Esophagus (tissue), 2 donors: Measurements from ENCODE around the gene INPP5F. TPM values are rescaled to one million over a fixed set of nuclear protein-coding genes. Genes with fewer than 3 reads are reported as not detected.

Experiments used
- H3K27ac ChIP-seq, 2 donors: one replicate each; pipeline ENCODE4 v1.5.1; 2013; ENCODE audit warnings: low read depth in 2 of 2, mild to moderate bottlenecking in 2 of 2, inconsistent platforms in 1 of 2, low read length in 1 of 2, moderate library complexity in 1 of 2
- H3K27me3 ChIP-seq, 2 donors: one replicate each; pipeline ENCODE4 v1.6.1; 2013; ENCODE audit warnings: low read length in 2 of 2, control low read depth in 1 of 2, mild to moderate bottlenecking in 1 of 2; ENCODE audit not compliant: insufficient read depth in 2 of 2, control insufficient read depth in 1 of 2
- H3K36me3 ChIP-seq, 2 donors: one replicate each; pipeline ENCODE4 v1.6.1; 2013; ENCODE audit warnings: low read length in 1 of 2; ENCODE audit not compliant: control insufficient read depth in 2 of 2, insufficient read depth in 2 of 2
- H3K4me1 ChIP-seq, 2 donors: one replicate each; pipeline ENCODE4 v1.6.1; 2013; ENCODE audit warnings: low read length in 1 of 2; ENCODE audit not compliant: control insufficient read depth in 2 of 2, insufficient read depth in 2 of 2
- H3K4me3 ChIP-seq, 2 donors: one replicate each; pipeline ENCODE4 v1.5.1; 2013; ENCODE audit warnings: low read length in 2 of 2, mild to moderate bottlenecking in 2 of 2, low read depth in 1 of 2, moderate library complexity in 1 of 2
- H3K9me3 ChIP-seq, 2 donors: one replicate each; pipeline ENCODE4 v1.6.1; 2013; ENCODE audit warnings: mild to moderate bottlenecking in 2 of 2, low read depth in 1 of 2, low read length in 1 of 2, moderate library complexity in 1 of 2; ENCODE audit not compliant: control insufficient read depth in 2 of 2, insufficient read depth in 1 of 2
- WGBS, 2 donors: extraction: QIAGEN DNeasy Blood & Tissue Kit; methylation state at CpG; one replicate each; pipeline ENCODE4 v1.1.7; 2013; 5-methylcytosine and 5-hydroxymethylcytosine counted together
- polyA plus RNA-seq, 2 donors: library from polyadenylated mRNA; stranded (reverse); fragments of 200-250 nt; gene quantifications; one replicate each; pipeline ENCODE4 v1.2.3, GENCODE V29; 2013
- donor health status: healthy with polysubstance abuse.
- donor health status: Bipolar disorder and iron deficiency.

Gene INPP5F
- polyA plus RNA-seq, 2 donors: 5.1 to 5.8 TPM

- peaks cover 0 to 5% of the 10 kb centered on the region in 2 donors for H3K4me1 ChIP-seq
- no peaks in the 10 kb centered on the region for H3K36me3 ChIP-seq
- H3K4me3 ChIP-seq: no peak overlapping the region
- no peak overlapping the region for H3K27ac ChIP-seq
- no peaks in the 10 kb centered on the region for H3K27me3 ChIP-seq
- WGBS, 2 donors: 93 to 95% methylated on average over 2 of the region's 2 CpGs
- H3K9me3 ChIP-seq: no peaks in the 10 kb centered on the region
Observed at GRCh38 chr10:119737039-119737663, 11.3 kb downstream of the INPP5F start.

- no peaks in the 10 kb centered on the region for H3K36me3 ChIP-seq
- no peaks in the 10 kb centered on the region for H3K27me3 ChIP-seq
- H3K9me3 ChIP-seq: no peaks in the 10 kb centered on the region
- no peak overlapping the region for H3K27ac ChIP-seq
- no peak overlapping the region for H3K4me3 ChIP-seq
- 30 to 38% methylated on average over 1 of the region's 1 CpG for WGBS, 2 donors
- H3K4me1 ChIP-seq: peaks cover 0 to 5% of the 10 kb centered on the region in 2 donors
Observed at GRCh38 chr10:119737823-119738222, 12.0 kb downstream of the INPP5F start.

GRCh38 chr10:119738962-119739361 lies 13.1 kb downstream of the INPP5F start:
- 92 to 100% methylated on average over 1 of the region's 1 CpG for WGBS, 2 donors
- H3K27me3 ChIP-seq: no peaks in the 10 kb centered on the region

DNA sequence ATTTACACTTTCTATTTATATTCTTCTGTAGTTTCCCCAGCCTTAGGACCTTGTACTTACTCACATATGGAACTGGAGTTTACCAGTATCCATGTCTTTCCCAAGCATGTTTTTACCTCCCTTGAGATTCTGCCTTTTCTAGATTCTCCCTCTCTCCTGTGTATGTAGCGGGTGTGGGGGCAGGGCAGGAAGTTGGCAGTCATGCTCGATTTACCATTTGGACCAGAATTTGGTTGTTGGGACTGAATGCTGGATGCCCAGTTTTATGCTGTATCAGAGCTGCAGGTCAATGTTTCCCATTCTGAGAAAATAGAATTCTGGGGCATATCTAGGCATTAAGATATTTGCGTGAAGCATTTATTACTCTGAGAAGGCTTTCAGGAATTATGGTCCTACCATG lies 14.2 kb downstream of the INPP5F start:
- WGBS, 2 donors: 83 to 84% methylated on average over 3 of the region's 3 CpGs

More at GRCh38 chr10:119738962-119739361, 13.1 kb downstream of the INPP5F start:
- no peak overlapping the region for H3K4me3 ChIP-seq
- H3K36me3 ChIP-seq: no peaks in the 10 kb centered on the region
- H3K9me3 ChIP-seq: no peaks in the 10 kb centered on the region
- H3K27ac ChIP-seq: no peak overlapping the region
- no peaks in the 10 kb centered on the region for H3K4me1 ChIP-seq

DNA sequence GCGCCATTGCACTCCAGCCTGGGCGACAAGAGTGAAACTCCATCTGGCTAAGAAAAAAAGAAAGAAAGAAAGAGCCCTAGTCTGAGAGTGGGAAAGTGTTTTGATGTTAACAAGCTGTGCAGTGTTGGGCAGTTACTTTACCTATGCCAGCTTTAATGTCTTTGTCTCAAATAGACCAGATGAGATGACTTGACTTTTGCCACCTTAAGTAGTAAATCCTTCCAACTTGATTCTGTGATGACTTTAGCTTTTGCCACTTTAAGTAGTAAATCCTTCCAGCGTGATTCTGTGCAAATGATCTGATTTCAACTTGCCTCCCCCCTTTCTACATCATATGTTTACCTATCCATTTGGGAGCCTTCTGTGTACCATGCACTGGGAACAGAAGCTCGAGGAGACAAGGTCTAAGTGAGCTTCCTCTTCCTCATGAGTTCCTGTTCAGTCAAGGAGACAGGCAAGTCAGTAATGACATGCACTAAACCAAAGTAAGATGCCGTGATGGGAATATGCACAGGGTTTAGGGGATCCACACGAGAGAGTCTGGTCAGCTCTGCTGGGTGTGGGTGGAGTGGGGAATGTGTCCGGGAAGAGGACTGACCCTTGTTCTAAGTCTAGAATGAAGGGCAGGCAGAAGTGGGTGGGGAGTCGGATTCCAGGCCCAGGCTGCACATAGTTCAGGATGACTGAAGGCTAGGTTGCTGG lies 17.2 kb downstream of the INPP5F start:
- H3K9me3 ChIP-seq: no peaks in the 10 kb centered on the region
- peaks cover 0 to 3% of the 10 kb centered on the region in 2 donors for H3K36me3 ChIP-seq
- no peaks in the 10 kb centered on the region for H3K4me1 ChIP-seq
- WGBS, 2 donors: 70 to 72% methylated on average over 8 of the region's 8 CpGs
- no peak overlapping the region for H3K27ac ChIP-seq
- H3K27me3 ChIP-seq: no peaks in the 10 kb centered on the region
- H3K4me3 ChIP-seq: no peak overlapping the region

More for the DNA sequence above, 14.2 kb downstream of the INPP5F start:
- no peak overlapping the region for H3K27ac ChIP-seq
- no peaks in the 10 kb centered on the region for H3K36me3 ChIP-seq
- no peaks in the 10 kb centered on the region for H3K27me3 ChIP-seq
- H3K9me3 ChIP-seq: no peaks in the 10 kb centered on the region
- no peaks in the 10 kb centered on the region for H3K4me1 ChIP-seq
- no peak overlapping the region for H3K4me3 ChIP-seq

DNA sequence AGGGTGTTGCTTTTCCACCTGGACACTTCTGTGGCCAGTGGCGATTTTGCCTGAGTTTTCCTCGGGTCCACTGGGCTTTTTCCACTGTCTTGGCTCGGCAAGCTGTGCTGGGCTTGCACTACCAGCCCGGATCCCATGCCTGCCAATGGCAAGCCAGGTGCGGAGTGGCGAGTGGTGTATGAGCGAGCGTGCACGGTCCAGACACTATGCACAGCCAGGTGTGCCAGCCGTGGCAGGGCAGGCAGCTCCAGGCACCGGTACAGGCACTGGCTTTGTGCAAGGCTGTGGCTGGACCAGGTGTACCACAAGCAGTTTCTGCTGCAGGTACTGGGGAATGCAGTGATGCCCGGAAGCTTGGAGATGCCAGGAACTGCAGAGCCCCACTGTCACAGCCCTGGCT lies 22.1 kb downstream of the INPP5F start:
- no peaks in the 10 kb centered on the region for H3K27me3 ChIP-seq
- WGBS, 2 donors: 96 to 97% methylated on average over 12 of the region's 12 CpGs
- no peaks in the 10 kb centered on the region for H3K9me3 ChIP-seq
- no peak overlapping the region for H3K4me3 ChIP-seq
- H3K27ac ChIP-seq: no peak overlapping the region
- H3K36me3 ChIP-seq: peaks cover 0 to 3% of the 10 kb centered on the region in 2 donors
- H3K4me1 ChIP-seq: peaks cover 0 to 2% of the 10 kb centered on the region in 2 donors

GRCh38 chr10:119748871-119749270 lies 23.0 kb downstream of the INPP5F start:
- no peak overlapping the region for H3K4me3 ChIP-seq
- peaks cover 0 to 3% of the 10 kb centered on the region in 2 donors for H3K36me3 ChIP-seq
- no peaks in the 10 kb centered on the region for H3K27me3 ChIP-seq
- no peak overlapping the region for H3K27ac ChIP-seq
- H3K4me1 ChIP-seq: peaks cover 0 to 2% of the 10 kb centered on the region in 2 donors
- no peaks in the 10 kb centered on the region for H3K9me3 ChIP-seq
- WGBS, 2 donors: 81 to 93% methylated on average over 11 to 12 of the region's 12 CpGs

- H3K4me3 ChIP-seq: no peak overlapping the region
- 95 to 96% methylated on average over 7 of the region's 7 CpGs for WGBS, 2 donors
- peaks cover 0 to 2% of the 10 kb centered on the region in 2 donors for H3K4me1 ChIP-seq
- H3K36me3 ChIP-seq: peaks cover 0 to 3% of the 10 kb centered on the region in 2 donors
- no peak overlapping the region for H3K27ac ChIP-seq
- no peaks in the 10 kb centered on the region for H3K27me3 ChIP-seq
- H3K9me3 ChIP-seq: no peaks in the 10 kb centered on the region
Observed at GRCh38 chr10:119749455-119749854, 23.6 kb downstream of the INPP5F start.

- 29 to 32% methylated on average over 9 of the region's 9 CpGs for WGBS, 2 donors
- no peaks in the 10 kb centered on the region for H3K9me3 ChIP-seq
- peaks cover 0 to 2% of the 10 kb centered on the region in 2 donors for H3K4me1 ChIP-seq
- peaks cover 0 to 3% of the 10 kb centered on the region in 2 donors for H3K36me3 ChIP-seq
- H3K27me3 ChIP-seq: no peaks in the 10 kb centered on the region
- no peak overlapping the region for H3K27ac ChIP-seq
- no peak overlapping the region for H3K4me3 ChIP-seq
Observed at GRCh38 chr10:119750391-119751230, 24.8 kb downstream of the INPP5F start.
